Heart left ventricle (tissue), 16 donors: Measurements from ENCODE around the gene SDHB. TPM values are rescaled to one million over a fixed set of nuclear protein-coding genes. Genes with fewer than 3 reads are reported as not detected.

ENCODE experiments used
- ATAC-seq, 4 donors: fragments of 200-7000 bp; cut with Tn5 transposase; one replicate each; pipeline ENCODE4 v1.9.1; 2020 to 2022; ENCODE audit warnings: moderate library complexity in 4 of 4, mild to moderate bottlenecking in 3 of 4, moderate number of reproducible peaks in 1 of 4
- DNase-seq, 5 donors: peaks; one replicate each; pipeline ENCODE4 v3.0.0-alpha.2; 2020
- H3K27ac ChIP-seq, 12 donors: fragments of 200-600 bp; sonication (generic) in 4 of 12; one replicate each; pipeline versions ENCODE4 v1.5.0 to v1.8.0; 2016 to 2022; ENCODE audit warnings: mild to moderate bottlenecking in 2 of 12
- H3K27me3 ChIP-seq, 9 donors: fragments of 200-600 bp; sonication (generic) in 2 of 9; one replicate each; pipeline versions ENCODE4 v1.5.1 to v1.8.0; 2016 to 2022; ENCODE audit warnings: mild to moderate bottlenecking in 3 of 9
- H3K36me3 ChIP-seq, 9 donors: fragments of 200-600 bp; sonication (generic) in 2 of 9; one replicate each; pipeline versions ENCODE4 v1.5.0 to v1.8.0; 2018 to 2022; ENCODE audit warnings: mild to moderate bottlenecking in 2 of 9
- H3K4me1 ChIP-seq, 12 donors: fragments of 200-600 bp; sonication (generic) in 4 of 12; one replicate each; pipeline versions ENCODE4 v1.5.0 to v1.8.0; 2016 to 2022; ENCODE audit warnings: mild to moderate bottlenecking in 3 of 12
- H3K4me3 ChIP-seq, 12 donors: fragments of 200-600 bp; sonication (generic) in 4 of 12; one replicate each; pipeline versions ENCODE4 v1.5.0 to v1.8.0; 2017 to 2022; ENCODE audit warnings: mild to moderate bottlenecking in 9 of 12, moderate library complexity in 4 of 12
- H3K9me3 ChIP-seq, 12 donors: fragments of 200-600 bp; sonication (generic) in 4 of 12; one replicate each; pipeline versions ENCODE4 v1.5.0 to v1.8.0; 2016 to 2022; ENCODE audit warnings: mild to moderate bottlenecking in 1 of 12
- CTCF ChIP-seq, 12 donors: fragments of 200-600 bp; sonication (generic) in 4 of 12; IDR thresholded peaks; one replicate each; pipeline versions ENCODE4 v1.5.0 to v1.8.0; 2018 to 2022; ENCODE audit warnings: antibody characterized with exemption in 12 of 12, mild to moderate bottlenecking in 5 of 12
- POLR2A ChIP-seq, 2 donors: fragments of 450-650 bp; IDR thresholded peaks; one replicate each; pipeline ENCODE4 v1.6.1; 2017; ENCODE audit warnings: antibody characterized with exemption in 2 of 2, mild to moderate bottlenecking in 2 of 2, moderate library complexity in 2 of 2
- WGBS, 4 donors: extraction: QIAGEN DNeasy Blood & Tissue Kit in 2 of 4; methylation state at CpG; one replicate each; pipeline versions ENCODE4 v1.1.5 to v1.1.7; 2013 to 2018; 5-methylcytosine and 5-hydroxymethylcytosine counted together
- intact Hi-C, 10 donors: fragments of 100-400 bp; cut with DNase I; formaldehyde crosslinking; loops; one replicate each; pipeline versions ENCODE4 v1.11.1 to v1.14.2; 2022
- polyA plus RNA-seq, 2 donors: library from polyadenylated mRNA; stranded (reverse); fragments of 200-250 nt; gene quantifications; one replicate each; pipeline ENCODE4 v1.2.3, GENCODE V29; 2013
- total RNA-seq, 9 donors: library from RNA; depleted of rRNA in 2 of 9; stranded (reverse); fragments of >200 nt in 2 of 9; fragmentation: NEBNext Ultra II Directional in 3 of 9; extraction: Animal tissue kit (Norgen Biotek cat#: 25700) in 3 of 9; gene quantifications; one replicate each; pipeline versions ENCODE4 v1.1.0 to v1.2.4, GENCODE V29; 2016 to 2023
- donor health status: ischemic (EF 13 %, LVEDD 7.1; RV severe dilation, severe dysfunction).
- donor health status: healthy with polysubstance abuse.
- donor health status: DM: no; HTN: yes; CAD: no.
- donor health status: DM: no; HTN: no; CAD: no.
- donor health status: ischemic (EF 25% LVEDD 6.9; RV normal size, moderate dysfunction).
- donor health status: ischemic (EF 25% LVEDD 5.7; RV mildly dilated, moderate dysfunction).
- donor health status: healthy.
- donor health status: DM: yes; HTN: yes; CAD: no.
- donor health status: ischemic (EF 35%, LVEDD 5.7; RV mildly dilated, moderate dysfunction).
- donor health status: nonischemic (EF 11% LVEDD 7.7; RV severe dilation, severe dysfunction).
- donor health status: DM: yes; HTN: yes; CAD: no.
- donor health status: PGD.
- donor health status: ischemic (EF 29% LVEDD 5.4; RV normal size, mild dysfunction).
- donor health status: nonischemic (EF 23%, LVEDD 6.1; RV moderate dilation, normal function).

SDHB gene
- total and polyA plus RNA-seq, 11 donors, result 174 to 617 (median 341) TPM

- Histone ChIP-seq H3K27ac (peak overlapping the region in 11 of 12 donors; percentile 42 to 79 (median 60)), H3K4me3 (peak overlapping the region; percentile 67 to 98 (median 85)), H3K4me1 (peaks cover 0 to 43% (median 23%) of the 10 kb centered on the region in 12 donors), H3K36me3 (peaks cover 0 to 2% (median 0%) of the 10 kb centered on the region in 9 donors), H3K27me3 (no peaks in the 10 kb centered on the region), H3K9me3 (no peaks in the 10 kb centered on the region)
- peak in 2 of 4 donors; percentile 4 to 6 for ATAC-seq
- WGBS, 4 donors, result 0 to 2% (median 1%) methylated on average over 4 to 15 of the region's 15 CpGs
- no peak for DNase-seq
- TF ChIP-seq POLR2A (IDR thresholded peaks at IDR 0.05), result no peak
- TF ChIP-seq CTCF (IDR thresholded peaks at IDR 0.05), result no peak
- intact Hi-C loops, result loop anchor here in 5 of 10 donors (5.0 to 10.0 kb wide), 5 partner anchors 36 to 49 kb away; partner anchors contain the start of gene SDHB (in 1 of the 5)
Measured at GRCh38 chr1:17011092-17011438, 42.8 kb downstream of the SDHB start.

DNA sequence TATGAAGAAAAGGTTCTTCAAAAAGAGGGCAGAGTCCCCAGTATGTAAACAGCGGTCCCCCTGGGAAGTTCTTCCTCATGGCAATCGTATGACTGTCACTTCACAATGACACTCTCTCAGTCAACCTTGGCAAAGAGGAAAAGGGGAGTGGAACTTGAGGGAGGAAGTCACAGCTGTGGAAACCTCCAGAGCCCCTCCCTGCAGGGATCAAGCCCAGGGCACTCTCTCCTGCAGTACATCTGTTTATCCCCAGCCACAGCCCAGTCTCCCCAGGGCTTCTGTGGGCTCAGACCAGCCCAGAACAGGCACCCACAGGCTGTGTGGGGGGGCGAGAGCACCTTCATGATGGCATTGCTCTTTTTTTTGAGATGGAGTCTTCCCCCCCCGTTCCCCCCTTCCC lies 44.1 kb downstream of the SDHB start:
- H3K4me1 ChIP-seq, result peaks cover 0 to 43% (median 23%) of the 10 kb centered on the region in 12 donors
- no peaks in the 10 kb centered on the region for H3K27me3 ChIP-seq
- TF ChIP-seq POLR2A (IDR thresholded peaks at IDR 0.05) (no peak), CTCF (IDR thresholded peaks at IDR 0.05) (no peak)
- peak in 2 of 4 donors; percentile 12 to 38 for ATAC-seq
- WGBS, 4 donors, result 54 to 63% (median 59%) methylated on average over 4 of the region's 4 CpGs
- H3K27ac ChIP-seq, result peak overlapping the region in 2 of 12 donors; percentile 55 to 74
- no peak for DNase-seq
- H3K9me3 ChIP-seq, result no peaks in the 10 kb centered on the region
- peaks cover 0 to 15% (median 9%) of the 10 kb centered on the region in 9 donors for H3K36me3 ChIP-seq
- intact Hi-C loops, result loop anchor here in 5 of 10 donors (5.0 to 10.0 kb wide), 5 partner anchors 38 to 47 kb away; partner anchors contain the start of gene SDHB (in 1 of the 5)
- H3K4me3 ChIP-seq, result peak overlapping the region in 1 of 12 donors; percentile 90

DNA sequence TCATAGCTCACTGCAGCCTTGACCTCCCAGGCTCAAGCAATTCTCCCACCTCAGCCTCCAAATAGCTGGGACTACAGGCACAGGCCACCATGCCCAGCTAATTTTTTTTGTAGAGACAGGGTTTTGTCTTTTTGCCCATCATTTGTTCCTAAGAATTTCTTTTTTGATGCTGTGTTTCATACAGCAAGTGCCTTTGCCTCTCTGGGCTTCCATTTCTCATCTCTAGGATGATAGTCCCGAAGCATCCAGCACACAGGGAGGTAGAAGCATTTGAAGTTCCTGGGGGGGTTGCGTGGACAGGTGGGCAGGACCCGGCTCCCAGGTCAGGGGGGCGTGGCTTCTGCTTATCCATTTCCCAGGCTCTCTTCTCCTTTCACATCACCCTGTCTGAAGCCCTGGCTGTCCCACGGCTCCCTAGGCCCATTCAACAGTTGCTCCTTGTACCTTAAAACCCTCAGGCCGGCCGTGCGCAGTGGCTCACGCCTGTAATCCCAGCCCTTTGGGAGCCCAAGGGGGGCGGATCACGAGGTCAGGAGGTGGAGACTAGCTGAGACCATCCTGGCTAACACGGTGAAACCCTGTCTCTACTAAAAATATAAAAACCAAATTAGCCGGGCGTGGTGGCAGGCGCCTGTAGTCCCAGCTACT lies 45.5 kb downstream of the SDHB start:
- 92 to 94% (median 93%) methylated on average over 15 of the region's 15 CpGs for WGBS, 4 donors
- TF ChIP-seq POLR2A (IDR thresholded peaks at IDR 0.05) (no peak), CTCF (IDR thresholded peaks at IDR 0.05) (no peak)
- Histone ChIP-seq H3K36me3 (peaks cover 0 to 29% (median 21%) of the 10 kb centered on the region in 9 donors), H3K4me1 (peaks cover 0 to 33% (median 23%) of the 10 kb centered on the region in 12 donors), H3K4me3 (no peak overlapping the region), H3K27me3 (no peaks in the 10 kb centered on the region), H3K9me3 (no peaks in the 10 kb centered on the region), H3K27ac (no peak overlapping the region)
- no peak for DNase-seq
- intact Hi-C loops, result no loop called here
- ATAC-seq, result no peak

DNA sequence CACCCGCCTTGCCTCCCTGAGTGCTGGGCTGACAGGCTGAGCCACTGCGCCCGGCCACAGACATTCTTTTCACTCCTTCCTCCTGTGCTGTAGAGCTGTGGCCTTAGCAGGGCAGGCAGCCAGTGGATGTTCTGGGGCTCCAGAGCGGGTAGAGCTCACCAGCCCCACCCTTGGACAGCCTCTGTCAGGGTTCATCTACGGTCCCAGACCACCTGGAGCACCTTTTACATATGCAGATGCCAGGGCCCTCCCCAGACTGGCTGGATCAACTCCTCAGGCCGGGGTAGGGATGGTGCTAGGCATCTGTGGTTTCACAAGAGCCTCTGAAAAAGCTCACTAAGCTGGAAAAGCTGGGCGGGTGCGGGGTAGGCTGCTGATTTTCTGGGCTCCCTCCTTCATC lies 46.7 kb downstream of the SDHB start:
- 91 to 96% (median 95%) methylated on average over 8 of the region's 8 CpGs for WGBS, 4 donors
- intact Hi-C loops, result no loop called here
- Histone ChIP-seq H3K36me3 (peaks cover 0 to 41% (median 30%) of the 10 kb centered on the region in 9 donors), H3K4me3 (no peak overlapping the region), H3K27ac (no peak overlapping the region), H3K9me3 (no peaks in the 10 kb centered on the region), H3K4me1 (peaks cover 0 to 28% (median 22%) of the 10 kb centered on the region in 12 donors), H3K27me3 (no peaks in the 10 kb centered on the region)
- ATAC-seq (no peak), DNase-seq (no peak)
- TF ChIP-seq CTCF (IDR thresholded peaks at IDR 0.05) (no peak), POLR2A (IDR thresholded peaks at IDR 0.05) (no peak)
